Tibial nerve (tissue), 3 donors: Measurements from ENCODE around the gene LRSAM1.
"Not testable (repeated sequence)": the region's sequence is repeated elsewhere in the genome, so short reads cannot be mapped to it uniquely, and the experiment has no call there.

Experiments
- POLR2A ChIP-seq, 2 donors: fragments of 450-650 bp; IDR thresholded peaks; one replicate each; pipeline ENCODE4 v1.6.1; 2017; ENCODE audit warnings: antibody characterized with exemption in 2 of 2, mild to moderate bottlenecking in 2 of 2, moderate library complexity in 2 of 2
- TF ChIP-seq, protein P1 (sequence below), 5 experiments: fragments of 200-600 bp in 3 of 5; fragments of 450-650 bp in 2 of 5; sonication (generic) in 3 of 5; IDR thresholded peaks; one replicate each; pipeline ENCODE4 v1.5.1; 2016 to 2019; ENCODE audit warnings: antibody characterized with exemption in 5 of 5, mild to moderate bottlenecking in 3 of 5, moderate library complexity in 2 of 5

GRCh38 chr9:127466407-127466917, 15.2 kb downstream of the LRSAM1 start:
- TF ChIP-seq, protein P1, sequence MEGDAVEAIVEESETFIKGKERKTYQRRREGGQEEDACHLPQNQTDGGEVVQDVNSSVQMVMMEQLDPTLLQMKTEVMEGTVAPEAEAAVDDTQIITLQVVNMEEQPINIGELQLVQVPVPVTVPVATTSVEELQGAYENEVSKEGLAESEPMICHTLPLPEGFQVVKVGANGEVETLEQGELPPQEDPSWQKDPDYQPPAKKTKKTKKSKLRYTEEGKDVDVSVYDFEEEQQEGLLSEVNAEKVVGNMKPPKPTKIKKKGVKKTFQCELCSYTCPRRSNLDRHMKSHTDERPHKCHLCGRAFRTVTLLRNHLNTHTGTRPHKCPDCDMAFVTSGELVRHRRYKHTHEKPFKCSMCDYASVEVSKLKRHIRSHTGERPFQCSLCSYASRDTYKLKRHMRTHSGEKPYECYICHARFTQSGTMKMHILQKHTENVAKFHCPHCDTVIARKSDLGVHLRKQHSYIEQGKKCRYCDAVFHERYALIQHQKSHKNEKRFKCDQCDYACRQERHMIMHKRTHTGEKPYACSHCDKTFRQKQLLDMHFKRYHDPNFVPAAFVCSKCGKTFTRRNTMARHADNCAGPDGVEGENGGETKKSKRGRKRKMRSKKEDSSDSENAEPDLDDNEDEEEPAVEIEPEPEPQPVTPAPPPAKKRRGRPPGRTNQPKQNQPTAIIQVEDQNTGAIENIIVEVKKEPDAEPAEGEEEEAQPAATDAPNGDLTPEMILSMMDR (IDR thresholded peaks at IDR 0.05), result not testable (repeated sequence)
- not testable (repeated sequence) for TF ChIP-seq POLR2A (IDR thresholded peaks at IDR 0.05)
